C4-2B (cell line): ENCODE measurements around the gene ZBTB20.

Experiments used
- H3K27ac ChIP-seq: fragments of 450-650 bp; 2 replicates; pipeline ENCODE4 v1.5.1; 2017
- CTCF ChIP-seq: fragments of 450-650 bp; conservative IDR thresholded peaks from 2 replicates; pipeline ENCODE4 v1.5.1; 2017; ENCODE audit warnings: mild to moderate bottlenecking
- ZFX ChIP-seq: fragments of 450-650 bp; IDR thresholded peaks from 2 replicates; pipeline ENCODE4 v1.6.1; 2017

The ZBTB20 gene

GRCh38 chr3:114902691-114903101, 244.4 kb downstream of the ZBTB20 start:
- H3K27ac ChIP-seq = no peak overlapping the region
- no peak for TF ChIP-seq CTCF

- H3K27ac ChIP-seq = no peak overlapping the region
- TF ChIP-seq CTCF (no peak), ZFX (no peak)
Measured at GRCh38 chr3:114900908-114901307, 246.2 kb downstream of the ZBTB20 start.

- no peak overlapping the region for H3K27ac ChIP-seq
- no peak for TF ChIP-seq CTCF
- no peak for TF ChIP-seq ZFX
Measured at GRCh38 chr3:114899186-114899931, 247.7 kb downstream of the ZBTB20 start.

- TF ChIP-seq CTCF (no peak), ZFX (no peak)
- H3K27ac ChIP-seq = no peak overlapping the region
Measured at GRCh38 chr3:114896978-114897377, 250.1 kb downstream of the ZBTB20 start.

- TF ChIP-seq ZFX (no peak), CTCF (no peak)
- no peak overlapping the region for H3K27ac ChIP-seq
Measured at GRCh38 chr3:114893361-114893760, 253.7 kb downstream of the ZBTB20 start.

GRCh38 chr3:114892880-114893279, 254.2 kb downstream of the ZBTB20 start:
- H3K27ac ChIP-seq = no peak overlapping the region
- TF ChIP-seq CTCF (no peak), ZFX (no peak)

GRCh38 chr3:114892131-114892879, 254.8 kb downstream of the ZBTB20 start:
- no peak overlapping the region for H3K27ac ChIP-seq
- TF ChIP-seq CTCF = no peak
- no peak for TF ChIP-seq ZFX
